IMR-90 (cell line): ENCODE measurements around the gene TKTL2. TPM values are rescaled to one million over a fixed set of nuclear protein-coding genes. Genes with fewer than 3 reads are reported as not detected.

Source experiments
- ATAC-seq: fragments of 200-7000 bp; cut with Tn5 transposase; 2 replicates; pipeline ENCODE4 v1.9.1; 2020; ENCODE audit warnings: low read depth, mild to moderate bottlenecking, moderate library complexity
- BruUV-seq: library from RNA; stranded (reverse); fragments of 400-500 nt; replicated peaks from 2 replicates; lab custom pipeline; 2021; lab: Mats Ljungman, UMichigan
- CTCF ChIA-PET: fragments of 300-600 bp; formaldehyde crosslinking; extraction: SDS; loops from one replicate; lab custom pipeline; 2021; ENCODE audit warnings: antibody characterized with exemption; lab: Yijun Ruan, JAX
- POLR2A ChIA-PET: fragments of 300-600 bp; sonication (Branson Sonifier 250); formaldehyde crosslinking; loops from one replicate; lab custom pipeline; 2022; ENCODE audit warnings: antibody characterized with exemption; ENCODE audit not compliant: unreplicated experiment; lab: Charles Lee
- DNase-seq: peaks from one replicate; pipeline ENCODE4 v3.0.0; 2013
- H2AFZ ChIP-seq: replicated peaks from 2 replicates; pipeline ENCODE3; 2013; ENCODE audit warnings: low read length, mild to moderate bottlenecking; ENCODE audit not compliant: poor library complexity
- H2AK5ac ChIP-seq: 2 replicates; pipeline ENCODE4 v1.6.1; 2013; ENCODE audit warnings: low read depth, low read length, inconsistent platforms
- H2AK9ac ChIP-seq: replicated peaks from 2 replicates; pipeline ENCODE3; 2013; ENCODE audit warnings: mild to moderate bottlenecking, low read depth, low read length, moderate library complexity; ENCODE audit not compliant: poor library complexity
- H2BK120ac ChIP-seq: 2 replicates; pipeline ENCODE4 v1.6.1; 2013; ENCODE audit warnings: low read depth, low read length, inconsistent platforms
- H2BK15ac ChIP-seq: 3 replicates; pipeline ENCODE4 v1.6.1; 2013; ENCODE audit warnings: low read depth, low read length, inconsistent platforms
- H2BK20ac ChIP-seq: 2 replicates; pipeline ENCODE4 v1.6.1; 2013; ENCODE audit warnings: low read depth, mild to moderate bottlenecking, inconsistent platforms, low read length, moderate library complexity
- H2BK5ac ChIP-seq: 2 replicates; pipeline ENCODE4 v1.6.1; 2013; ENCODE audit warnings: mild to moderate bottlenecking, low read depth, low read length, inconsistent platforms; ENCODE audit not compliant: poor library complexity, severe bottlenecking
- H3K14ac ChIP-seq: replicated peaks from 2 replicates; pipeline ENCODE4 v1.6.1; 2013; ENCODE audit warnings: low read depth, low read length, inconsistent platforms
- H3K18ac ChIP-seq: 2 replicates; pipeline ENCODE4 v1.6.1; 2013; ENCODE audit warnings: low read depth, low read length, control low read depth
- H3K23ac ChIP-seq: 2 replicates; pipeline ENCODE4 v1.6.1; 2013; ENCODE audit warnings: low read depth, low read length, inconsistent platforms
- H3K27ac ChIP-seq: 2 replicates; pipeline ENCODE4 v1.5.1; 2013; ENCODE audit warnings: mild to moderate bottlenecking, control low read depth, low read length; ENCODE audit not compliant: insufficient read depth
- H3K27me3 ChIP-seq: 2 replicates; pipeline ENCODE4 v1.6.1; 2013; ENCODE audit warnings: low read length; ENCODE audit not compliant: control insufficient read depth, insufficient read depth
- H3K36me3 ChIP-seq: 2 replicates; pipeline ENCODE4 v1.6.1; 2013; ENCODE audit warnings: low read length, mixed read lengths; ENCODE audit not compliant: control insufficient read depth, insufficient read depth
- H3K4ac ChIP-seq: 2 replicates; pipeline ENCODE4 v1.6.1; 2013; ENCODE audit warnings: low read depth, low read length, inconsistent platforms
- H3K4me1 ChIP-seq: 2 replicates; pipeline ENCODE4 v1.6.1; 2013; ENCODE audit warnings: low read length, mixed read lengths; ENCODE audit not compliant: control insufficient read depth, insufficient read depth
- H3K4me2 ChIP-seq: 2 replicates; pipeline ENCODE4 v1.6.1; 2013; ENCODE audit warnings: low read depth, mild to moderate bottlenecking, control low read depth, low read length, moderate library complexity
- H3K4me3 ChIP-seq: 2 replicates; pipeline ENCODE4 v1.5.1; 2013; ENCODE audit warnings: low read depth, mild to moderate bottlenecking, control low read depth, low read length, moderate library complexity; ENCODE audit not compliant: insufficient read depth
- H3K56ac ChIP-seq: 2 replicates; pipeline ENCODE4 v1.6.1; 2013; ENCODE audit warnings: low read length, inconsistent platforms; ENCODE audit not compliant: insufficient read depth; ENCODE audit errors: extremely low read depth
- H3K79me1 ChIP-seq, 2 experiments: 2 replicates each; pipeline ENCODE4 v1.6.1; 2013; ENCODE audit warnings: low read length in 2 of 2, inconsistent platforms in 1 of 2, low read depth in 1 of 2
- H3K9ac ChIP-seq: 2 replicates; pipeline ENCODE4 v1.6.1; 2013; ENCODE audit warnings: low read depth, low read length, control low read depth
- H3K9me1 ChIP-seq: 2 replicates; pipeline ENCODE4 v1.6.1; 2013; ENCODE audit warnings: low read length, inconsistent platforms; ENCODE audit not compliant: insufficient read depth
- H3K9me3 ChIP-seq: 2 replicates; pipeline ENCODE4 v1.6.1; 2013; ENCODE audit warnings: low read length; ENCODE audit not compliant: control insufficient read depth, insufficient read depth
- H4K20me1 ChIP-seq: 2 replicates; pipeline ENCODE4 v1.6.1; 2013; ENCODE audit warnings: low read length, inconsistent platforms; ENCODE audit not compliant: insufficient read depth
- H4K5ac ChIP-seq: 2 replicates; pipeline ENCODE4 v1.6.1; 2013; ENCODE audit warnings: mild to moderate bottlenecking, low read depth, low read length, control low read depth
- H4K8ac ChIP-seq, 2 experiments: 2 replicates each; pipeline ENCODE4 v1.6.1; 2013; ENCODE audit warnings: low read depth in 2 of 2, low read length in 2 of 2, control low read depth in 1 of 2, inconsistent platforms in 1 of 2
- H4K91ac ChIP-seq: 2 replicates; pipeline ENCODE4 v1.6.1; 2013; ENCODE audit warnings: low read depth, low read length, inconsistent platforms; ENCODE audit not compliant: insufficient read depth
- FOS ChIP-seq: fragments of 150-350 bp; IDR thresholded peaks from 2 replicates; pipeline ENCODE4 v1.6.1; 2016; ENCODE audit warnings: low read depth, low read length
- MAFK ChIP-seq: IDR thresholded peaks from 2 replicates; pipeline ENCODE4 v1.6.1; 2012; ENCODE audit warnings: low read depth, low read length, improper control_type of control experiment
- WGBS, 2 experiments: methylation state at CpG; one replicate each; pipeline versions ENCODE4 v1.1.5 to v1.1.7; 2013; ENCODE audit warnings: missing lambda C conversion rate in 2 of 2; ENCODE audit not compliant: insufficient read length in 1 of 2; ENCODE audit errors: extremely low coverage in 2 of 2; 5-methylcytosine and 5-hydroxymethylcytosine counted together
- dilution Hi-C: fragments of 300-500 bp; cut with HindIII; formaldehyde crosslinking; loops from one replicate; pipeline ENCODE4 v1.14.3; 2018; ENCODE audit warnings: low sequenced_read_pairs; ENCODE audit not compliant: unreplicated experiment
- in situ Hi-C: fragments of 300-500 bp; cut with MboI; formaldehyde crosslinking; loops from 3 replicates; pipeline ENCODE4 v1.14.3; 2019; ENCODE audit warnings: low sequenced_read_pairs, inconsistent platforms, mixed read lengths
- intact Hi-C: fragments of 100-400 bp; cut with micrococcal nuclease; formaldehyde crosslinking; loops from 2 replicates; pipeline ENCODE4 v1.10.0; 2022
- polyA plus RNA-seq, 3 experiments: library from polyadenylated mRNA; depleted of rRNA; stranded (reverse); fragments of >200 nt; gene quantifications; 2 replicates each; pipeline ENCODE4 v1.2.3, GENCODE V29; 2012; ENCODE audit warnings: low replicate concordance in 1 of 3
- total RNA-seq: library from RNA; depleted of rRNA; stranded (reverse); fragments of >200 nt; gene quantifications from 2 replicates; pipeline ENCODE4 v1.2.3, GENCODE V29; 2012

TKTL2 gene
- total and polyA plus RNA-seq, 2 of the 4 experiments (the other 2 are of a cell fraction): not detected

DNA sequence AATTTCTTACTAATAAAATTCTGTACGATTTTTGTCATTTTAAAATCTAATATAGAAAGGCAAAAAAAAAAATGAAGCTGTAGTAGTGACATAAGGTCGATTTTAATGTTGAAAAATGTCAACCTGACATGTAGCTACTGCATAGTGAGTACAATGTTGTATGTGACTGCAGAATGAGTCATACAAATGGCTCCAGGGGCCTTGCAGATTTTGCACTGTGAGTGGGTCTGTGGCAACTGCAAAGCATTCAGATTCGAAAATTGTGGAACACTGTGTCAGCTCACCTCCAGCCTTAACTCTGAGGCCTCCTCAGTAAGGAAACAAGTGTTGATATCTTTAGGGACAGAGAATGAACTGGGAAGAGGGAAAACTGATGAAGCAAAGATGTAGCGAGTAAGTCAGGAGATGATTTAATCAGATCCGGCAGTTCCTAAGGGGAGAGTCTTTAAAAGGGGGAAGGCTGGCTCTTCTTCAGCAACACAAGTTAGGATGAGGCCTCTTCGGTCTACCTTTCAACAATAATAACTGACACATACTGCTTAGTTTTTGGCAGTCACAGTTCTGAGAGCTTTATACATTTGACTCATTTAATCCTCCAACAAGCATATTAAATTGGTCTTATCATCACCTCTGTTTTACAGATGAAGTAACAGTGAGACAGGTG is 24.9 kb downstream of the TKTL2 start:
- WGBS, 2 experiments: 40% methylated on average over 2 of the region's 6 CpGs; no CpG with 5 or more reads in 1 of the 2 experiments
- Histone ChIP-seq H4K91ac (no peak overlapping the region), H3K9ac (no peak overlapping the region), H2BK120ac (no peak overlapping the region), H2BK20ac (no peak overlapping the region), H3K14ac (no peak overlapping the region), H2AK9ac (no peak overlapping the region), H3K23ac (no peak overlapping the region), H2AFZ (peak overlapping the region; percentile 44), H3K79me1 (no peaks in the 10 kb centered on the region), H3K4ac (no peak overlapping the region), H3K36me3 (no peaks in the 10 kb centered on the region), H3K9me3 (no peaks in the 10 kb centered on the region), H2BK5ac (no peak overlapping the region), H3K27ac (no peak overlapping the region), H3K4me1 (no peaks in the 10 kb centered on the region), H3K4me3 (no peak overlapping the region), H4K8ac (no peak overlapping the region), H3K56ac (no peak overlapping the region), H3K27me3 (no peaks in the 10 kb centered on the region), H3K9me1 (no peaks in the 10 kb centered on the region), H4K20me1 (no peaks in the 10 kb centered on the region), H2BK15ac (no peak overlapping the region), H3K4me2 (no peak overlapping the region), H4K5ac (no peak overlapping the region), H3K18ac (no peak overlapping the region), H2AK5ac (no peak overlapping the region)
- DNase-seq: peak; percentile 35
- peak; percentile 32; the same call in 1 of the 2 replicates for ATAC-seq
- ChIA-PET POLR2A (no interaction called here), CTCF (interaction anchor here (0.6 kb wide), 1 partner anchor 124 kb away, joined by 8 read pairs; no protein-coding TSS in a partner anchor)
- BruUV-seq: no TSS peak
- in situ Hi-C loops: no loop called here
- dilution Hi-C loops: no loop called here
- TF ChIP-seq MAFK (no peak), FOS (0 out of 2 replicates have a peak, but pooled peaks have one; percentile 9)
- intact Hi-C loops: no loop called here
